ENCODE data around the gene CREBRF.
"Not testable (repeated sequence)": the region's sequence is repeated elsewhere in the genome, so short reads cannot be mapped to it uniquely, and the experiment has no call there.

The CREBRF gene, protein sequence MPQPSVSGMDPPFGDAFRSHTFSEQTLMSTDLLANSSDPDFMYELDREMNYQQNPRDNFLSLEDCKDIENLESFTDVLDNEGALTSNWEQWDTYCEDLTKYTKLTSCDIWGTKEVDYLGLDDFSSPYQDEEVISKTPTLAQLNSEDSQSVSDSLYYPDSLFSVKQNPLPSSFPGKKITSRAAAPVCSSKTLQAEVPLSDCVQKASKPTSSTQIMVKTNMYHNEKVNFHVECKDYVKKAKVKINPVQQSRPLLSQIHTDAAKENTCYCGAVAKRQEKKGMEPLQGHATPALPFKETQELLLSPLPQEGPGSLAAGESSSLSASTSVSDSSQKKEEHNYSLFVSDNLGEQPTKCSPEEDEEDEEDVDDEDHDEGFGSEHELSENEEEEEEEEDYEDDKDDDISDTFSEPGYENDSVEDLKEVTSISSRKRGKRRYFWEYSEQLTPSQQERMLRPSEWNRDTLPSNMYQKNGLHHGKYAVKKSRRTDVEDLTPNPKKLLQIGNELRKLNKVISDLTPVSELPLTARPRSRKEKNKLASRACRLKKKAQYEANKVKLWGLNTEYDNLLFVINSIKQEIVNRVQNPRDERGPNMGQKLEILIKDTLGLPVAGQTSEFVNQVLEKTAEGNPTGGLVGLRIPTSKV

DNA sequence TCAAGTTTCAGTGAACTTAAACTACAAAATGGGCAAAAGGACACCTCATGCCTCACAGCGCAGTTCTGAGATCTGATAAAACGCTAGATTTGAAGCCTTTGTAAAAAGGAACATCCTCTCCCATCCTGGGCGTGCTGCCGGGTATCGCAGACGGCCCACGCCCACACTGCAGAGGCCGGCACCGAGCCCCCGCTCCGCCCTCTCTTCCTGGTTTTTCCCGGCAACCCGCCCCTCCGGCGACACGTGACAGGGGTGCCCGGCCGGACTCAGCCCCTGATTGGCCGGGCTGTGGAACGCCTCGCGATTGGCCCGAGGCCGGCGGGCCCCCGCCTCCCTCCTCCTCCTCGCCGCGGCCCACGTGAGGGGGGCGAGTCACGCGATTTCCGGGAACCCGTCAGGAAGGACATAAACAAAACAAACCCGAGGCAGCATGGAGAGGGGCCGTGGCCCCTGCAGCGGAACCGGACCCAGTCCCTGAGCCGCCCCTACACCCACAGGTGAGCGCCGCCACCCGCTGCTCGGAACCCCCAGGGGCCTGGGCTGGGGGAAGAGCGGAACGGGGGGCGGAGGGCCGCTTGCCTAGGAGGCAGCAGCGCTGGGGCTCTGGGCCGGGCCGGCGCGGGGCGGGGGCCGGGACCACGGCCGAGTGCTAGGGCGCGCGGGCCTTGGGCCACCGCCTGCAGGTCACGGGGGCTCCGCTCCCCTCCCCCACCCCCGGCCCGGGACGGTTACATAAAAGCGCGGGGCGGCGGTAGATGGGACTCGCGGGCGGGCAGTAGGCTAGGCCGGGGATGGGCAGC lies at the start of gene CREBRF:
TSS of gene CREBRF (plus strand) at position 370 of the 800 bp plus-strand sequence. CDS start 24,424 bp downstream, outside the sequence.
- DNase-seq = peak; percentile 97 to 98

DNA sequence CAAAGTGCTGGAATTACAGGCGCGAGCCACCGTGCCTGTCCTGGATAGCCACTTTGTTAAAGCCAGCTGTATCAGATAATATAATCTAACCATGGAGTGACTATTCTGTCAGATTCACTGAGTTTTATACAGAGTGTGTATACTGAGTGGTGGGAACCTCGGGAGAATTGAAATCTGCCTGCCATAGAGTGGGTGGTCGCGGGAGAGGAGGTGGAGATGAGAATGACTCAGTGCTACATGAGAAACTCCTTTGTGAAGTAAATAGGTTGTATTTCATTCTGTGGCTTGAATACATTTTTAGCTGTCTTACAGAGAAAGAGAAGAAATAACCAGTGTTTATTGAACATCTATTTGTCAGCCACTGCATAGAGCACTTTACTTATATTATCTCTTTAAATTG lies 46.1 kb upstream of the CREBRF start:
- DNase-seq = peak in 1 of 2 donors; percentile 12

DNA sequence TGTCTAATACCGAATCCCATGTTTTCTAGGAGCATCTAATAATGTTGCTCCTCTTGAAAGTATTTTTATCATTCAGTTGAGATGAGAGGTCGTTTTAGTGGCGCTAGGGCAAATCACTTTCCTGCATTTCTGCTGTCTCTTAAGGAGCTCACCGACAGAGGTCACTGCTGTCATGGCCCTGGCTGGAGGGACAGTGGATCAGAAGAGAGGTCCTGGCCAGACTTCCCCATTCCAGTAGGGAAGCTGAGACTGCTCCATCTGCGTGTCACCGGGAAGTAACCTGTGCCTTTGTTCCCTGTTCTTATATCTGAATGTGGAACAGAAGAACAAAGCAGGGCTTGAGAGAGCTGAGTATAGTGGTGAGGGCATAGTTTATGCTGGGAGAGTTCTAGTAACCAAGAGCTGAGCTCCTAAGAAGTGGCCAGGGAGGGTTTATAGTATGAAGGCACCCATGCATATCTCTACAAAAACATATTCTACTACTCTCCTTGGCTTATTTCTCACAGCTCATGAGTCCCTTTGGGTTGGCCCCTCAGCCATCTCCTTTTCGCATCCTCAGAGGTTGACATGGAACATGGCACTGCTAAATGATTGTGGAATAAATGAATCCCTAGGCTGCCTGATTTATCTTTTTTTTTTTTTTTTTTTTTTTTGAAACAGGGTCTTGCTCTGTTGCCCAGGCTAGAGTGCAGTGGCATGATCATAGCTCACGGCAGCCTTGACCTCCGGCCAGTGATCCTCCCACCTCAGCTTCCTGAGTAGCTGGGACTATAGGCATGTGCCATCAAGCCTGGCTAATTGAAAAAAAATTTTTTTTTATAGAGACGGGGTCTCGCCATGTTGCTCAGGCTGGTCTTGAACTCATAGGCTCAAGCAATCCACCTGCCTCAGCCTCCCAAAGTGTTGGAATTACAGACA lies 45.3 kb upstream of the CREBRF start:
- DNase-seq = no peak

DNA sequence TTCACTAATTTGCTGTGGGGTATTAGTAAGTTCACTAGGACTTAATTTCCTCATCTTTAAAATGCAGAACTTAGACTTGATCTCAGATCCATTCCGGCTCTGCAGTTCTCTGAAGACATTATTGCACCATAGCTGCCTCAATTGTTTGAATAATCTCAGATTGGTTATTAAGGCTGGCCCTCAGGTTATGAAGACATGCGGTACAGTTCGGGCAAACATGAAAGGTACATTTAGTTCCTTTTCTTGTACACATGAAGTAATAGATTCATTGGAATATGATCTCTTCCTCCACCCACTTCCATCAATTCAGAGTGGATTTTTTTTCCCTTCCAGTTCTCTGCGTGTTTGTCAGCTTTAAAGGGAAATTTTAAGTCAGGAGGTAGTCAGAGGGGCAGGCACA lies 44.6 kb upstream of the CREBRF start:
- DNase-seq = no peak

DNA sequence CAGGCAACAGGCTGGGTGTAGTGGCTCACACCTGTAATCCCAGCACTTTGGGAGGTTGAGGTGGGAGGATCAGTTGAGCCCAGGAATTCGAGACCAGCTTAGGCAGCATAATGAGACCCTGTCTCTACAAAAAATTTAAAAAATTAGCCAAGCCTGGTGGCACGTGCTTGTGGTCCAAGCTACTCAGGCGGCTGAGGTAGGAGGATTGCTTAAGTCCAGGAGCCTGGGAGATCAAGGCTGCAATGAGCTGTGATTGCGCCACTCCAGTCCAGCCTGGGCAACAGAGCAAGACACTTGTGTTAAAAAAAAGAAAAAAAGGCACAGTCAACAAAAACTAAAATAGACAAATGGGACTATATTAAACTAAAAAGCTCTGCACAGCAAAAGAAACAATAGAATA lies 43.3 kb upstream of the CREBRF start:
- no peak for DNase-seq

DNA sequence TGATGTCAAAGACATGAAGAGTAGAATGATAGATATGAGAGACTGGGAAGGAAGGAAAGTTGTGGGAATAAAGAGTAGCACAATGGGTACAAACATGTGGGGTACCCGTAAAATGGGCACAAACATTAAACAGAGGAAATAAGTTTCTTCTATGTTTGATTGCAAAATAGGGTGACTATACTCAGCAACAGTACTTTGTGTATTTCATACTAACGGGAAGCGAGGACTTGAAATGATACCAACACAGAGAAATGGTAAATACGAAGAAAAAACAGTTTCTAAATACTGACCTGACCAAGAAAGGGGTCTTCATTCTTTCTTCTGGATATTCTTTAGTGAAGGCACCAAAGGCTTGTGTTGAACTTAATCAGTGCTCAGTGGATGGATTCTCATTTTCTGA lies 41.5 kb upstream of the CREBRF start:
- no peak for DNase-seq

DNA sequence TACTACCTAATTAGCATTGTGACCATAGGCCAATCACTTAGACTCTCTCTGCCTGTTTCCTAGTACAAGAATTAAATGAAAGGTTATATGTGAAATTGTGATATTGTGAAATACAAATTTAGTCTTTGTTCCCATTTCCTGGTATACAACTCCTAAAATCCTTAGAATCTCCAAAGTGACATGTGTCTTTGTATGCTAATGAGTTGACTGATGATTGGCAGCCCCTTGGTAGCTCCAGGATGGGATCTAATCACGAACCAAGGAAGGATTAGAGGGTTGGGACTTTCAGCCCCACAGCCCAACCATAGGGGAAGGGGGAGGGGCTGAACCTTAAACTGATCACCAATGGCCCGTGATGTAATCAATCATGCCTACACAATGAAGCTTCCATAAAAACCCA lies 41.0 kb upstream of the CREBRF start:
- DNase-seq = no peak

DNA sequence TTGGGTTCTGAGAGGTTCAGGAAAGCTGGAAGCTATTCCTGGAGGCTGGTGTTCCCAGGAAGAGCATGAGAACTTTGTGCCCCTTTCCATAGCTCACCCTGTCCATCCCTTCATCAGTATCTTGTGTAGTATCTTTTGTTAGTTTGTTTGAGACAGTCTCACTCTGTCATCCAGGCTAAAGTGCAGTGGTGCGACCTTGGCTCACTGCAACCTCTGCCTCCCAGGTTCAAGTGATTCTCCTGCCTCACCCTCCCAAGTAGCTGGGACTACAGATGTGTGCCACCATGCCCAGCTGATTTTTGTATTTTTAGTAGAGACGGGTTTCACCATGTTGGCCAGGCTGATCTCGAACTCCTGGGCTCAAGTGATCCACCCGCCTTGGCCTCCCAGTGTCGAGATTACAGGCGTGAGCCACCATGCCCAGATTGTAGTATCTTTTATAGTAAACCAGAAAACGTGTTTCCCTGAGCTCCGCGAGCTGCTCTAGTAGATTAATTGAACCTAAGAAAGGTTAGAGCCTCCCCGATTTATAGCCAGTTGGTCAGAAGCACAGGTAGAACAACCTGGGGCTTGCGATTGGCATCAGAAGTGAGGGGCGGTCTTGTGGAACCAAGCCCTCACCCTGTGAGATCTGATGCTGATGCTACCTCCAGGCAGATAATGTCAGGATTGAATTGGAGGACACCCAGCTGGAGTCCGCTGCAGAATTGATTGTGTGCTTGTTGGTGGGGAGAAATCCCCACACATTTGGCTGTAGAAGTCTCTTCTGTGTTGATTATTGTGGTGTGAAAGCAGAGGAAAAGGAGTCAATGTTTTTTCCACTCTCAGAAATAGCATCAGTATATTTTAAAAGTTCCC lies 40.3 kb upstream of the CREBRF start:
- no peak for DNase-seq

DNA sequence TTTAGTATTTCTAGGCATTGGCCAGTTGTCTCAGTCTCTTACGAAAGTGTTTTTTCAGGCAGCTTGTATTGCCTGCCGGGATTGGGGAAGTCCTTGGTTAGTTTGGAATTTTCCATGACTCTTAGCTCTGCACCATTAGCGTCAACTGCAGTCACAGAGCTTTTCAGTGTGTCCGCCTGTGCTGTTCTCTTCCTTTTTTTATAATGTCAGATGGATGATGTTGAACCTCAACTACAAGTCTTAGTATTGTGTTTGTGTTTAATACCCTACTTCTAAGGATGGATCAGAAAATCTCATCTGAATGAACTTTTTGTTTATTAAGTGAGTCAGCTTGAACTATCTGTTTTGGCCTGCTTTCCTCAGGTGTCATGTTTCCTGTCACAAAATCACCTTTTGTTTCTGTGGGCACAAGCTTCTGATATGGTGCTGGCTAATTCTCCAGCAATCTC lies 39.5 kb upstream of the CREBRF start:
- DNase-seq = no peak

DNA sequence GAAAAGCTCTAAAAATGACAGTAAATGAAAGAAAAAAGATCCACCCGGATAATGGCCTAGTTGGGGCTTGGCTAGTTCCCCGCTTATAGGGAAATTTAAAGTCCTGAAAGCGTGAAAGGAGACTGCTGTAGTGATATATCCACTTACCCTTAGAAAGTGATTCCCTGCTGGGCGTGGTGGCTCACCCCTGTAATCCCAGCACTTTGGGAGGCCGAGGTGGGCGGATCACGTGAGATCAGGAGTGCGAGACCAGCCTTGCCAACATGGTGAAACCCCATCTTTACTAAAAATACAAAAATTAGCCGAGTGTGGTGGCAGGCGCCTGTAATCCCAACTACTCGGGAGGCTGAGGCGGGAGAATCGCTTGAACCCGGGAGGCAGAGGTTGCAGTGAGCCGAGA lies 39.1 kb upstream of the CREBRF start:
- DNase-seq = not testable (repeated sequence)

DNA sequence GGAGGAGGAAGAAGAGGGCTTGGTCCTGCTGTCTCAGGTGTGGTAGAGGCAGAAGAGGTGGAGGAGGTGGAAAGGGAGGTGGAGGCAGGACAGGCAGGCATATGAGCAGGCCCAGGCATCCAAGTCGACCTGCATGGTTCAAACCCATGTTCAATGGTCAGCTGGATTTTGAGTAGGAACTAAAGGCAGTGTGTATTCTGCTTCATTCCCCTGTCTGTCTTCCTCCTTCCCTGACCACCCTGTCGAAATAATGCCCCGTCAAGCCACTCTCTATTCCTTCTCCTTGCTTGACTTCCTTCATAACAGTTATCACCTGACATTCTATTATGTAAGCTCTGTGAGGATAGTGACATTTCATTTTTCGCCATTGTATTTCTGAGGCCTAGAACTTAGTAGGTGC lies 37.8 kb upstream of the CREBRF start:
- no peak for DNase-seq

DNA sequence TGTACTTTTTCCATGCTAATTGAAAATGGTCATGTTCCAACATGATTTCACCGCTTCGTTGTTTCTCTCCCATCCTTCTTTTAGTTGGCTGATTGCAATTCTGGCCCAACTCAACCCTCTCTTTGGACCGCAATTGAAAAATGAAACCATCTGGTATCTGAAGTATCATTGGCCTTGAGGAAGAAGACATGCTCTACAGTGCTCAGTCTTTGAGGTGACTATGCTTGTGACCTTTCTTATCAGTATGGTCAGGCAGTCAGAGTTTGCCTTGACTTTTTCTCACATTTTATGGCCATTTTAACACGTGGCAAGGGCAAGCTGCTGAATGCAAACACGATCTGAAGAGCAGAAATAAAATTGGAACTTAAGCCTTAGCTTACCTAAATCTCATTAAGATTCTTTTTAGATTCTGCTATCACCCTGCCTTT lies 36.0 kb upstream of the CREBRF start:
- DNase-seq = no peak

DNA sequence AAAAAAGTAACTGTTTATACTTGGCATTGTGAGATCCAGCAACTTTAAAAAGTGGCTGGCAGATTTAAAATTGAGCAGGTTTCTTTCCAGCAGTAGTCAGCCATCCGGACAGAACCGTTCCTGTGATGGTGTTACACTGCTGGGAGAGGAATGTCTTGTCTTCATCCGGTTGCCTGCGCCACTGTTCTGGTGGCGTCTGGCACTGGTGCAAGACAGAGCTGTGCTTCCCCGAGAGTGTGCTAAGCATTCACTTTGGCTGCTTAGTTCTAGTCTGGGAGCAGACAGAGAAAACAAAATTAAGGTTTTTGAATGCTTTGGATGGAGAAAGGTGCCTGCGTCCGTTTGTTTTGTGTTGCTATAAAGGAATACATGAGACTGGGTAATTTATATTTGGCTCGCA lies 35.5 kb upstream of the CREBRF start:
- DNase-seq = no peak

DNA sequence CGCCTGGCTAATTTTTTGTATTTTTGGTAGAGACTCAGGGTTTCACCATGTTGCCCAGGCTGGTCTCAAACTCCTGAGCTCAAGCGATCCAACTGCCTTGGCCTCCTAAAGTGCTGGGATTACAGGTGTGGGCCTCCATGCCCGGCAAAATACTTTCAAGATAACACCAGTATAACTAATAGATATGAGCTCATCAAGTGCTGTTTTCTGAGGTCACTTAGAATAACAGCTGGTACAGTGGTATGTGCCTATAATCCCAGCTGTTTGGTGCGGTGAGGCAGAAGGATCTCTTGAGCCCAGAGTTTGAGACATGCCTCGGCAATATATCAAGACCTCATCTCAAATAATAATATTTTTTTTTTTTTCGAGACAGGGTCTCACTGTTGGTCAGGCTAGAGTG lies 30.5 kb upstream of the CREBRF start:
- no peak for DNase-seq

DNA sequence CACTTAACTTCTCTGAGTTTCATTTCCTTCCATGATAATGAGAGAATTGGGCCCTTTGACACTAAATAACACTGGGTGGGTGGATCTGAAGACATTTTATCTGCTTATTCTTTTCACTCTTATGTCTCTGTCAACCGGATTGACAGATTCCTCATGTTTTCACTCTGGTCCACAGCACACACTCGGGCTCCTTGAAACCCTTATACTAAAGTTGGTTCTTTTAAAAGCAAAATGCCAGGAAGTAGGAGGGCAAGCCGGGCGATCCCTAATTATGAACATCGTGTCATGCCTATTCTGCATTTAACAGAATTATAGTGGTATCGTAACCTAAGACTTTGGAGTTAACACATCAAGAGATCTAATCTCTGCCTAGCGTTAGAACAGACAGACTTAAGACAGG lies 28.2 kb upstream of the CREBRF start:
- DNase-seq = no peak

DNA sequence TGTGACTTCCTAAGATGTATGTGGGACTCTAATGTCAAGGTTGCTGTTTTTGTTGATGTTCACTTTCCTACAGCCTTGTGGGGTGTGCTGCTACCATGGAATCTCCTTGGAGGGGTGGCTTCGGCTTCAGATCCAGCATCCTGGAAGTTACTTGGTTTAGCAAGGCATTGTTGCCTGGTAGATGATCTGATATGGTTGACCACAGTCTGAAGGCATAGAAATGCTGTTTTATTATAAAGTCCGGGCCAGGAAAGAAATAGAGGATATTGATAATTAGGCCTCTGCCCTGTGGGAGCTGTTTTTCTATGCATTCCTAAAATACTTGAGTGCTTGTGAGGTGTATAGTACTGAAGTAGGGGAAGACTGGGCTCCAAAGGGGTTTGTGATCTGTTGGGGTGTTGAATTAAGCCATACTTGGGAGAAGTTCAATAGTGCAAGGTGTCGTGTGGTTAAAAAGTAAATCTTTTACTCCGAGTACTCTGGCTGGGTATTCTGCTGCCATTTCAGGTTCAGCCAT lies 27.3 kb upstream of the CREBRF start:
- DNase-seq = no peak

DNA sequence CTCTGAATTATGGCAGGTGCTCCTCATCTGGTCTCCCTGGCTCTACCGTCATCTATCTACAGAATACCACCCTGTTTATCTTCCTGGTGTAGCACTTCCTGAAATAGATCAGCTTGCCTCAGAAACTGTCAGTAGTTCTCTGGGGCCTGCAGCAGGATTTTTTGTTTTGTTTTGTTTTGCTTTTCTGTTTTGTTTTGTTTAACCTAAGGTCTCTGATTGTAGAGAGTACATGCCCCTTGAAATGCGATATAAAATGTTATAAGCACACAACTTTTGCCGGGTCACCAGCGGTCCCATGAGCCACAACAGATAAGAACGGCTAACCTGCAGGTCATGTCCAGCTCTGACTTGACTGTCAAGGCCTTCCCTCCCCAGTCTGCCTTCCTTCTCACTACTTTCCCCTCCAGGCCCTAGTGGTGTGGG lies 26.6 kb upstream of the CREBRF start:
- no peak for DNase-seq

DNA sequence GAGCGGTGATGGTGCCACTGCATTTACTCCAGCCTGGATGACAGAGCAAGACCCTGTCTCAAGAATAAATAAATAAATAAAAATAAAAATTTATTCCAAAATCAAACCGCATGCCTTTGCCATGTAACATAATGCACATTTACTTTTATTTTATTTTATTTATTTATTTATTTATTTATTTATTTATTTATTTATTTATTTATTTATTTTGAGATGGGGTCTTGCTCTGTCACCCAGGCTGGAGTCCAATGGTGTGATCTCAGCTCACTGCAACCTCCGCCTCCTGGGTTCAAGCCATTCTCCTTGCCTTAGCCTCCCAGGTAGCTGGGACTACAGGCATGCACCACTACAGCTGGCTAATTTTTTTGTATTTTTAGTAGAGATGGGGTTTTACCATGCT lies 24.1 kb upstream of the CREBRF start:
- not testable (repeated sequence) for DNase-seq

DNA sequence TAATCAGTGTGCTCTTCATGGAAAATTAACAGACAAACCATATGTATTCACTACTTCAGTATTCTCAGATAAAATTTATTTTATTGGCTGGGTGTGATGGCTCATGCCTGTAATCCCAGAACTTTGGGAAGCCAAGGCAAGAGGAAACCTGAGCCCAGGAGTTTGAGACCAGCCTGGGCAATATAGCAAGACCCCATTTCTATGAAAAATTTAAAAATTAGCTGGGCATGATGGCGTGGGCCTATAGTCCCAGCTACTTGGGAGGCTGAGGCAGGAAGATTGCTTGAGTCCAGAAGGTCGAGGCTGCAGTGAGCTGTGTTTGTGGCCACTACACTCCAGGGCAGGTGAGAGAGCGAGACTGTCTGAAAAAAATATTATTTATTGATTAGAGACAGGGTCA lies 23.4 kb upstream of the CREBRF start:
- no peak for DNase-seq

DNA sequence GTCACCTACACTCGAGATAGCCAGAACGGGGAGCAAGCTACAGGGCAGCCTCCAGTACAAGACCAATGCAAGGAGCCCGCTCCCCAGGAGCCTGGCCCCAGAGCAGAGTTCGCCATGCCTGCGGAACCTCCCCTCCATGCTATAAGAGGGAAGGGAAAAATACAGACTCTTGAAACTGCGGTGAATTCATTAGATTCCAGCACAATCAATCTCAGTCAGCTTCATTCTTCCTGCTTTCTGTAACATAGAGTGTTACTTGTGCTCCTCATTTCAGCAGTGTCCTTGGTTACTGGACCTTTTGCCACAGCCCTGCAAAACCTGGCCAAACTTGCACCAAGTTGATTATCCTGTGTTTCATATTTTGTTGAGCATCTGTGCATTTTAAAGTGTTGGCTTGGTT lies 22.2 kb upstream of the CREBRF start:
- DNase-seq = no peak
